HG02571 (cell line): Measurements from ENCODE around the gene KRT38.
"Not testable (repeated sequence)": the region's sequence is repeated elsewhere in the genome, so short reads cannot be mapped to it uniquely, and the experiment has no call there.

Source experiments
- ATAC-seq: cut with Tn5 transposase; IDR thresholded peaks from one replicate; pipeline ENCODE4 v1.9.1; 2021; ENCODE audit warnings: mild to moderate bottlenecking, moderate library complexity; ENCODE audit not compliant: unreplicated experiment

The KRT38 gene

DNA sequence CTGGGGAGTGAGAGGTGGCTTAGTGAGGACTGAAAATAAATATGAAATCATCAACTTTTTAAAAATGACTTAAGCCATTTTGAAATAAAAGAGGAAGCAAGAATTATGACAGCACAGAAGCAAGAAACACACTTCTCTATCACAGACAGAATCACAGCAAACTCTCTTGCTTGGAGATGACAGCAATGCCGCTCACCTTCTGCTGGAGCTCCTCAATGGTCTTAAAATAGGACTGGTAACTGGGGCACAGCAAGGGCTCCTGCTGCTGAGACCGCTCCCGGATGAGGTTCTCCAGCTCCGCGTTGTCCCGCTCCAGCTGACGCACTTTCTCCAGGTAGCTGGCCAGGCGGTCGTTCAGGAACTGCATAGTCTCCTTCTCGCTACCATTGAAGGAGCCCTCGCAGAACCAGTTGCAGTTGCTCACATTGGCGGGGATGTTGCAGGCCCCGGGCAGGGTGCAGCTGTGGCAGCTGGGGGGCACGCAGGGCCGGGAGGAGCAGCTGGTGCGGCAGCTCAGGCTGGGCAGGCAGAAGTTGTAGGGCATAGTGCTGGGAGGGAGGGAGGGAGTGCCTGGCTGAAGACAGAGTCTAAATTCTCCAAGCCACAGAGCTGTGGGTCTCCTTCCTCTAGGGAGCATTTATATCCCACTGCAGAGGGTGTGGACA, 43.7 kb downstream of the KRT38 start, which contains the start of gene KRT31:
Gene KRT31 (minus strand): TSS at position 613 of the 665 bp plus-strand sequence. CDS start 69 bp downstream, at position 544.
- ATAC-seq = no peak

DNA sequence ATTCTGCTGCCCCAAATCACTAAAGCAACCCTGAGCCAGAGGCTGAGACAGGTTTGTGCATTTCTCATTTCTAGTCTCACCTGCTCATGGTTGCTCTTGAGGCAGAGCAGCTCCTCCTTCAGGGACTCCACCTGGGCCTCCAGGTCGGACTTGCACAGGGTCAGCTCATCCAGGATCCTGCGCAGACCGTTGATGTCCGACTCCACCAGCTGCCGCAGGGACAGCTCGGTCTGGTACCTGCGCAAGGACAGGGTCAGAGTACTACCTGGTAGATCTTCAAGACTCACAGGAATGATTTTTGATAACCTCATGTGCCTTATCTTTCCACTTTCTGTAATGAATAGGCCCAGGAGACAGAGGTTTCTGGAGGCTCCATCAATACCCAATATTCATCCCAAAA, 44.4 kb downstream of the KRT38 start:
- no peak for ATAC-seq

DNA sequence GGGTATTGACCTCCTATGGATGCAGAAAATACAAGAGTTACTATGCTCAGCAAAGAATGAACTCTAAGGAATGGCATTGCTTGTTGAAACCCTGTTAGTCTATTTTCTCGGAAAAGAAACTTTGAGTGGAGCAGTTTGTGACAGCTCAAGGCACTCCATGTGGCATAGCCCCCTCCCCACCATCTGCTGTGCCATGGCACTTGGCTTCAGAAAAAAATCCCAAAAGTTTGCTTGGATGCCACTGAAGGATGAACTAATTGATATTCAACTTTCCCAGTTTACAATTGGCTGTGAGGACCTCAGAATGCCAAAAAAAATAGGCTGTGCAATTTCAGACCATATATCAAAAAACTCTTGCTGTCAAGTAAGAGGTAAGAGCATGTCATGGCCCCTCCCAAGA, 45.2 kb downstream of the KRT38 start:
- ATAC-seq = no peak

DNA sequence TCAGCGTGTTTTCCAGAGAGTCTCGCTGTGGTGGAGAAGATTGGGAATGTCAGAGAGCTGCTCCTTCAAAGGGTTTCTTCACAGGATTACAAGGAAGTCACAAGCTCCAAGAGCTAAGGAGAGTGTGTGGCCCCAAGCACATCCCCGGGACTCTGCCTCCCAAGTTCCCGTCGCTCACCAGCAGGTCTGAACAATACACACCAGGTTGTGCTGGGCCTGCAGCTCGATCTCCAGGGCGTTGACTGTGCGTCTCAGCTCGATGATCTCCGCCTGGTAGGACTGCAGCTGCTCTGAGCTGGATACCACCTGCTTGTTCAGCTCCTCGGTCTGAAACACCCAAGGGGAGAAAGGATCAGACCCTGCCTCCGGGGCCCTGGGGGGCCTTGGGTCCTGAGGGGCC, 45.7 kb downstream of the KRT38 start:
- not testable (repeated sequence) for ATAC-seq

DNA sequence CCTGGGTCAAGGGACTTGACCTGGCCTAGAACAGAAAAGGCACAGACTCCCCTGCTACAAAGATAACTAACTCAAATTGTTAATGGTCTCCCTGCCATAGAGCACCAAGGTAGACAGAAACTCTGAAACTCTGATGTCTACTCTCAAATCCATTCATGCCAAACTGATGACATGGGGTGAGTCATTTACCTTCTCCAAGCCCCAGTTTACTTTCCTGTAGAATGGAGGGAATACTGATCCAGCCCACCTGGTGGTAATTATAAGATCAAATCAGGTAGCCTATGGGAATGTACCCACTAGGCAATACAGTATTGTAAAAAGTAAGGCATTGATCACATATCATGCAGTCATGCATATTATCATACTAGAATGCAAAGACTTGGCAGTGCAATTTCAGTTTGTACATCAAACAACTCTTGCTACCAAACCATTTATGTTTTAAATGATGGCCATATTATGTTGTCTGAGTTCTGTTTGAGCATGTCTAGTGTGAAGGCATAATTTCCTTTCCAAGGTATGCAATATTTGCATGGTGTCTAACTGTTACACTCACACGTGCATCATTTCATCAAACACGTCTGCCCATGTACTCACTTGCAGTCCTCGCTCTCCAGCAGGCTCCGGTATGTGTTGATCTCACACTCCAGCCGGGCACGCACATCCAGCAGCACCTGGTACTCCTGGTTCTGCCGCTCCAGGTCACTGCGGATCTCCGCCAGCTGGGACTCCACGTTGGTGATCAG, 46.4 kb downstream of the KRT38 start:
- no peak for ATAC-seq

DNA sequence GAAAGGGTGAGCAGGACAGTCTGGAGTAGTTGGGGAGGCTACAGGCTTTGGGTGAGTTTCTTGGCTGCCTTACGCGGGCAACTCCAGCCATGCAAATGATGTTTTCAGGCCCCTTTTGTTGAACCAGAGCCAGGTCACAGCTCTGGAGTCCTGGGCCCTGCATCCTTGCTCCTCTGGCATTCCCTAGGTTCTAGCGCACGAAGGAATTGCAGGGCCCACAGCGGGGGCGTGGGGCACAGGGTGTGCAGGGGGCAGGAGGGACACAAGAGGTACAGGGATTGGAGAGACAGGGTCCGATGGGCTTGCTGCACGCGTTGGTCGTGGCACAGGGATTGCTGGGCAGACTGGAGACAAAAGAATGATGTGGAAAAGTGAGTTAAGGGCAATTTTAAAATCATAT, 47.0 kb downstream of the KRT38 start:
- ATAC-seq = no peak

DNA sequence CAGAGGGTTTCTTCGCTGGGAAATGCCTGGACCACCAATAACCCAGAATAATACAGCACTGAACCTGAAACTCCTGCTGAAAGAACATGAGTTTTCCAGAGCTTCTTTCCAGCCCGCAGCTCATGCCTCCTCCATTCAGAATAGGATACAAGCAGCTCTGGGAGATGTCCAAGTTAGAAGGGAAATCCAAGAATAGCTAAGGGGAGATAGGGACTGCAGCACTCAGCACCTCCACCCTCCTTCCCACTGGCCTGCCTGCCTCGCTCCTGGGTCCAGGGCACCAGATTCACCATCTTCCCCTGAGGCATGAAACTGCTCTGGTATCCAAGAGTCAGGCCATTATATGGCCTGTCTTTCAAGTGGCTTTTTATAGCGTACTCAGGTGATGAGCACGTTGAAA, 47.5 kb downstream of the KRT38 start:
- ATAC-seq = no peak

DNA sequence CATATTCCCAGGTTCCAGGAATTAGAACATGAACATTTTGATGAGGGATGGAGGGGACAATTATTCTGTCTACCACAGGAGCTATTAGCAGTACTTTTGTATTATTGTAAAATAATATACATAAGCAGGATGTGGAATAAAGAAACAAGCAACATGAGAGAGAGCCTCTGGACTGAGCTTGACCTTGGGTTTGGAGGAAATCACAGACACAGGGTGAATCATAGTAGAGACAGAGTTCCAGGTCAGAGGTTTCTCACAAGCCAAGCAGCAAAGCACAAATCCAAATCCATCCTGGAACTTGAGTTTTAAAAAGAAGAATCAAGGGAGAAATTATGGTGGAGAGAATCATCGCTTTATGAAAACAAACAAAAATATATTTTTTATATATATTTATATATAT, 48.5 kb downstream of the KRT38 start:
- no peak for ATAC-seq

DNA sequence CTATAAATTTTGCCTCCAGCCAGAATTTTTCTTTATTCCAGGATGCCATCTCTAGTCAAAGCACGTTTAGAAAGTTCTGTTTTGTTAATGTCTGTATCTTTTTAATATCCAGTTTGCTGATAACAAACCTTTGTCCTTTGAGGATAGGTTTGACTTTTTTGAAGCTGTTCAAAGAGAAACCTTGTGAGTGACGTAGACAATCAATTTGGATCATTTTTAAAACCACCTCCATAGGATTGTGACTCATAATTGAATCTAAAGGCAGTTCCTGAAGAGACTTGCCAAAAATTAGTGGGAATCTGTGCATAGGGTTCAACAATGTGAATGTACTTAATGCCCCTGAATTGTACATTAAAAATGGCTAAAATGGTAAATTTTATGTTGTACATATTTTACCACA, 49.2 kb downstream of the KRT38 start:
- no peak for ATAC-seq

DNA sequence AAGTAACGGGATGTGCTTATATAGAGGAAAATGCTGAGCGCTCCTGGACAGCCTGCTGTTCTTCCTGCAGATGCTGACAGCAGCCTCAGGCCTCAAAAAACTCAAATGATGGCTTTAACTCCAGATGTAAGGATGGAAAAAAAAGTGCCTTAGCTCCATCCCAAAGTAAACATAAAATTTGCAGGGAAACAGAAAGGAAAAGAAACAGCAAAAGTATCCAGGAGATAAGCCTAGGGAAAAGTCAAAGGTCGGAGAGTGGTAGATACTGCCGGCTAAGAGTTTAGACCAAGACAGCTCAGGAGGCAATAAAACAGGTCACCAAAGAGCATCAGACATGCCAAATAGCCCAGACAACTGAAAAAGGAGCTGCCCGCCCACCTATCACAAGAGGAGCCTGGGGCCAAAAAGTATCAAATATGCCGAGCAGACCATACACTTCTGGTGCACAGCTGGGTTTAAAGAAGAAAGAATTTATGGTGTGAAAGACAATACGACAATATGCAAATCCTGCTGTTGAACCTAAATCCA, 50.3 kb downstream of the KRT38 start:
- ATAC-seq = no peak

DNA sequence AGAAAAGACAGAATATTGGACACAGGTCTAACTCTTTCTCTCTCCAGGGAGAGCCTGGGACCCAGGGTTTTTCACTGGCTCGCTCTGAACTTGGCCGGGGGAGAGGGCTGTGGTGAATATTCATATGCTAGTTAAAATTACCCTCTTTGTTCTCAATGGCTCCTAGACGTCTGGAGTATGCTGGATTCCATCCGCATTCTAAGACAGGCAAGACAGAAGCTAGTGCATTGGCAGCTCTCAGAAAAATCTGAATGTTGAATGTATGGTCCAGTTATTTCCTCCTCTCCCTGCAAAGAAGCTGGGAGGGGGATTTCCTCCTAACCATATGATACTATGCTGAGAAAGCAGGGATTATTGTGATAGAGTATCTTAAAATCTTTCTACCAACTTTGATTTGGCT, 53.1 kb downstream of the KRT38 start:
- no peak for ATAC-seq

DNA sequence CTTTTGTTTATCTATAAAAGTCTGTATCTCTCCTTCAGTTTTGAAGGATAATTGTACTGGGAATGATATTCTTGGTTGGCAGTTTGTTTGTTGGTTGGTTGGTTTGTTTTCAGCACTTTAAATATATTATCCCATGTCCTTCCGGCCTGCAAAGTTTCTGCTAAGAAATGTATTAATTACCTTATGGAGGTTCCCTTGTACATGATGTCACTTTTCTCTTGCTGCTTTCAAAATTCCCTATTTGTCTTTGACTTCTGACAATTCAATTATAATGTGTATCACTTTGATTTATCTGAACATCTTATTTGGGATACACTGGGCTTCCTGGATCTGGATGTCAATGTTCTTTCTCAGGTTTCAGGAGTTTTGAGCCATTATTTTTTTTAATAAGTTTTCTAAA, 54.6 kb downstream of the KRT38 start:
- ATAC-seq = no peak
